H1 (cell line): ENCODE data around the gene PTGES2. TPM values are rescaled to one million over a fixed set of nuclear protein-coding genes. Genes with fewer than 3 reads are reported as not detected.

Source experiments
- CBX5 ChIP-seq: fragments of 300-800, 300-1000 bp; sonication (generic); IDR thresholded peaks from 2 replicates; pipeline ENCODE4 v1.7.1; 2016; ENCODE audit warnings: antibody characterized with exemption, low read length, low read depth
- CHD1 ChIP-seq: IDR thresholded peaks from 2 replicates; pipeline ENCODE4 v1.6.1; 2012; ENCODE audit warnings: low read depth, low read length, improper control_type of control experiment
- GABPA ChIP-seq: IDR thresholded peaks from 2 replicates; pipeline ENCODE4 v1.6.1; 2011; ENCODE audit warnings: mild to moderate bottlenecking, low read length, moderate library complexity, borderline replicate concordance; ENCODE audit not compliant: insufficient read depth
- MAFK ChIP-seq: IDR thresholded peaks from 2 replicates; pipeline ENCODE4 v1.6.1; 2012; ENCODE audit warnings: low read depth, mild to moderate bottlenecking, improper control_type of control experiment, low read length
- PHF8 ChIP-seq: fragments of 200-600 bp; sonication (generic); conservative IDR thresholded peaks from 2 replicates; pipeline ENCODE4 v1.7.1; 2012; ENCODE audit warnings: low read depth, mild to moderate bottlenecking, inconsistent platforms, low read length, moderate library complexity
- POLR2A ChIP-seq, 2 experiments: IDR thresholded peaks; 1 replicate in 1 of 2; 2 replicates in 1 of 2; pipeline ENCODE4 v1.6.1; 2011; ENCODE audit warnings: low read depth in 2 of 2, low read length in 2 of 2, mild to moderate bottlenecking in 2 of 2; ENCODE audit errors: control extremely low read depth in 1 of 2
- RAD21 ChIP-seq, 2 experiments: IDR thresholded peaks in 1 of 2; conservative IDR thresholded peaks in 1 of 2; 2 replicates each; pipeline ENCODE4 v1.6.1; 2011; ENCODE audit warnings: low read depth in 2 of 2, low read length in 2 of 2, improper control_type of control experiment in 1 of 2, inconsistent platforms in 1 of 2, mild to moderate bottlenecking in 1 of 2, moderate library complexity in 1 of 2
- YY1 ChIP-seq: IDR thresholded peaks from 2 replicates; pipeline ENCODE4 v1.6.1; 2011; ENCODE audit warnings: low read depth, mild to moderate bottlenecking, low read length
- polyA plus RNA-seq, 7 experiments: library from polyadenylated mRNA; depleted of rRNA in 3 of 7; stranded (reverse) in 5 of 7; unstranded in 2 of 7; fragments of >200 nt in 5 of 7; fragments of 200-250 nt in 2 of 7; gene quantifications; 1 replicate in 5 of 7; 2 replicates in 1 of 7; 4 replicates in 1 of 7; pipeline versions ENCODE4 v1.2.1 to v1.2.3, GENCODE V29; 2011 to 2013; ENCODE audit warnings: missing spikeins in 2 of 7, mixed read lengths in 2 of 7
- total RNA-seq: library from RNA; stranded (reverse); fragmentation: NEBNext Ultra II Directional; extraction: Animal tissue kit (Norgen Biotek cat#: 25700); gene quantifications from 2 replicates; pipeline ENCODE4 v1.2.1, GENCODE V29; 2021
- TF ChIP-seq, protein P1 (sequence below): fragments of 300-600 bp; sonication (generic); IDR thresholded peaks from 2 replicates; pipeline ENCODE4 v1.7.1; 2012; ENCODE audit warnings: low read length, moderate library complexity, mild to moderate bottlenecking, inconsistent platforms; ENCODE audit not compliant: insufficient replicate concordance
- TF ChIP-seq, protein P2 (sequence below): IDR thresholded peaks from 2 replicates; pipeline ENCODE4 v1.6.1; 2012; ENCODE audit warnings: low read length, inconsistent platforms

PTGES2 gene
- total and polyA plus RNA-seq, 2 of the 8 experiments (the other 6 are each of a cell fraction or from before 2014, with no cell fraction given) = 80.7 to 81.2 TPM

DNA sequence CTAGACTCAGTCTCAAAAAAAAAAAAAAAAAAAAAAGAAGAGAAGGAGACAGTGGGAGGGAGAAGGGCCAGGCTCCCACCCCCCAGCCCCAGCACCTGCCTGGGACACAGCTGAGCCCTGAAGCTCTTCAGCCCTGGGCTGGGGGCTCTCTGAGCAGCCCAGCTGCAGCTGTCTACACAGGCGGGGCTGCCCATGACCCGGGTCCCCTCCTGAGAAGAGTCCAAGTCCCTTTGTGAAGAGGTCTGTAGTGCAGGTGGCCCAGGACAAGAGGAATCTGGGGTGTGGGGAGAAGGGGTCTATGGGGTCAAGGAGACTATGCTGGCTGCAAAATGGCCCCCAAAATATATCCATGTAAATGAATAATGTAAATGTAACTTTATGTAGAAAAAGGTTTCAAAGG, 15.1 kb upstream of the PTGES2 start (continued):
- TF ChIP-seq, protein P1, sequence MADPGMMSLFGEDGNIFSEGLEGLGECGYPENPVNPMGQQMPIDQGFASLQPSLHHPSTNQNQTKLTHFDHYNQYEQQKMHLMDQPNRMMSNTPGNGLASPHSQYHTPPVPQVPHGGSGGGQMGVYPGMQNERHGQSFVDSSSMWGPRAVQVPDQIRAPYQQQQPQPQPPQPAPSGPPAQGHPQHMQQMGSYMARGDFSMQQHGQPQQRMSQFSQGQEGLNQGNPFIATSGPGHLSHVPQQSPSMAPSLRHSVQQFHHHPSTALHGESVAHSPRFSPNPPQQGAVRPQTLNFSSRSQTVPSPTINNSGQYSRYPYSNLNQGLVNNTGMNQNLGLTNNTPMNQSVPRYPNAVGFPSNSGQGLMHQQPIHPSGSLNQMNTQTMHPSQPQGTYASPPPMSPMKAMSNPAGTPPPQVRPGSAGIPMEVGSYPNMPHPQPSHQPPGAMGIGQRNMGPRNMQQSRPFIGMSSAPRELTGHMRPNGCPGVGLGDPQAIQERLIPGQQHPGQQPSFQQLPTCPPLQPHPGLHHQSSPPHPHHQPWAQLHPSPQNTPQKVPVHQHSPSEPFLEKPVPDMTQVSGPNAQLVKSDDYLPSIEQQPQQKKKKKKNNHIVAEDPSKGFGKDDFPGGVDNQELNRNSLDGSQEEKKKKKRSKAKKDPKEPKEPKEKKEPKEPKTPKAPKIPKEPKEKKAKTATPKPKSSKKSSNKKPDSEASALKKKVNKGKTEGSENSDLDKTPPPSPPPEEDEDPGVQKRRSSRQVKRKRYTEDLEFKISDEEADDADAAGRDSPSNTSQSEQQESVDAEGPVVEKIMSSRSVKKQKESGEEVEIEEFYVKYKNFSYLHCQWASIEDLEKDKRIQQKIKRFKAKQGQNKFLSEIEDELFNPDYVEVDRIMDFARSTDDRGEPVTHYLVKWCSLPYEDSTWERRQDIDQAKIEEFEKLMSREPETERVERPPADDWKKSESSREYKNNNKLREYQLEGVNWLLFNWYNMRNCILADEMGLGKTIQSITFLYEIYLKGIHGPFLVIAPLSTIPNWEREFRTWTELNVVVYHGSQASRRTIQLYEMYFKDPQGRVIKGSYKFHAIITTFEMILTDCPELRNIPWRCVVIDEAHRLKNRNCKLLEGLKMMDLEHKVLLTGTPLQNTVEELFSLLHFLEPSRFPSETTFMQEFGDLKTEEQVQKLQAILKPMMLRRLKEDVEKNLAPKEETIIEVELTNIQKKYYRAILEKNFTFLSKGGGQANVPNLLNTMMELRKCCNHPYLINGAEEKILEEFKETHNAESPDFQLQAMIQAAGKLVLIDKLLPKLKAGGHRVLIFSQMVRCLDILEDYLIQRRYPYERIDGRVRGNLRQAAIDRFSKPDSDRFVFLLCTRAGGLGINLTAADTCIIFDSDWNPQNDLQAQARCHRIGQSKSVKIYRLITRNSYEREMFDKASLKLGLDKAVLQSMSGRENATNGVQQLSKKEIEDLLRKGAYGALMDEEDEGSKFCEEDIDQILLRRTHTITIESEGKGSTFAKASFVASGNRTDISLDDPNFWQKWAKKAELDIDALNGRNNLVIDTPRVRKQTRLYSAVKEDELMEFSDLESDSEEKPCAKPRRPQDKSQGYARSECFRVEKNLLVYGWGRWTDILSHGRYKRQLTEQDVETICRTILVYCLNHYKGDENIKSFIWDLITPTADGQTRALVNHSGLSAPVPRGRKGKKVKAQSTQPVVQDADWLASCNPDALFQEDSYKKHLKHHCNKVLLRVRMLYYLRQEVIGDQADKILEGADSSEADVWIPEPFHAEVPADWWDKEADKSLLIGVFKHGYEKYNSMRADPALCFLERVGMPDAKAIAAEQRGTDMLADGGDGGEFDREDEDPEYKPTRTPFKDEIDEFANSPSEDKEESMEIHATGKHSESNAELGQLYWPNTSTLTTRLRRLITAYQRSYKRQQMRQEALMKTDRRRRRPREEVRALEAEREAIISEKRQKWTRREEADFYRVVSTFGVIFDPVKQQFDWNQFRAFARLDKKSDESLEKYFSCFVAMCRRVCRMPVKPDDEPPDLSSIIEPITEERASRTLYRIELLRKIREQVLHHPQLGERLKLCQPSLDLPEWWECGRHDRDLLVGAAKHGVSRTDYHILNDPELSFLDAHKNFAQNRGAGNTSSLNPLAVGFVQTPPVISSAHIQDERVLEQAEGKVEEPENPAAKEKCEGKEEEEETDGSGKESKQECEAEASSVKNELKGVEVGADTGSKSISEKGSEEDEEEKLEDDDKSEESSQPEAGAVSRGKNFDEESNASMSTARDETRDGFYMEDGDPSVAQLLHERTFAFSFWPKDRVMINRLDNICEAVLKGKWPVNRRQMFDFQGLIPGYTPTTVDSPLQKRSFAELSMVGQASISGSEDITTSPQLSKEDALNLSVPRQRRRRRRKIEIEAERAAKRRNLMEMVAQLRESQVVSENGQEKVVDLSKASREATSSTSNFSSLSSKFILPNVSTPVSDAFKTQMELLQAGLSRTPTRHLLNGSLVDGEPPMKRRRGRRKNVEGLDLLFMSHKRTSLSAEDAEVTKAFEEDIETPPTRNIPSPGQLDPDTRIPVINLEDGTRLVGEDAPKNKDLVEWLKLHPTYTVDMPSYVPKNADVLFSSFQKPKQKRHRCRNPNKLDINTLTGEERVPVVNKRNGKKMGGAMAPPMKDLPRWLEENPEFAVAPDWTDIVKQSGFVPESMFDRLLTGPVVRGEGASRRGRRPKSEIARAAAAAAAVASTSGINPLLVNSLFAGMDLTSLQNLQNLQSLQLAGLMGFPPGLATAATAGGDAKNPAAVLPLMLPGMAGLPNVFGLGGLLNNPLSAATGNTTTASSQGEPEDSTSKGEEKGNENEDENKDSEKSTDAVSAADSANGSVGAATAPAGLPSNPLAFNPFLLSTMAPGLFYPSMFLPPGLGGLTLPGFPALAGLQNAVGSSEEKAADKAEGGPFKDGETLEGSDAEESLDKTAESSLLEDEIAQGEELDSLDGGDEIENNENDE = no peak
- no peak for TF ChIP-seq PHF8
- TF ChIP-seq MAFK = no peak
- no peak for TF ChIP-seq RAD21 (IDR thresholded peaks at IDR 0.05 in 1 of 2, conservative IDR thresholded peaks at IDR 0.05 in 1 of 2; ENCODE audit: low read depth in 2 of 2, low read length in 2 of 2)
- no peak for TF ChIP-seq CHD1
- TF ChIP-seq GABPA = no peak
- TF ChIP-seq POLR2A (IDR thresholded peaks at IDR 0.05; ENCODE audit: control extremely low read depth in 1 of 2, low read depth in 2 of 2, low read length in 2 of 2) = no peak
- TF ChIP-seq YY1 = no peak
- TF ChIP-seq, protein P2, sequence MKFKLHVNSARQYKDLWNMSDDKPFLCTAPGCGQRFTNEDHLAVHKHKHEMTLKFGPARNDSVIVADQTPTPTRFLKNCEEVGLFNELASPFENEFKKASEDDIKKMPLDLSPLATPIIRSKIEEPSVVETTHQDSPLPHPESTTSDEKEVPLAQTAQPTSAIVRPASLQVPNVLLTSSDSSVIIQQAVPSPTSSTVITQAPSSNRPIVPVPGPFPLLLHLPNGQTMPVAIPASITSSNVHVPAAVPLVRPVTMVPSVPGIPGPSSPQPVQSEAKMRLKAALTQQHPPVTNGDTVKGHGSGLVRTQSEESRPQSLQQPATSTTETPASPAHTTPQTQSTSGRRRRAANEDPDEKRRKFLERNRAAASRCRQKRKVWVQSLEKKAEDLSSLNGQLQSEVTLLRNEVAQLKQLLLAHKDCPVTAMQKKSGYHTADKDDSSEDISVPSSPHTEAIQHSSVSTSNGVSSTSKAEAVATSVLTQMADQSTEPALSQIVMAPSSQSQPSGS = no peak
- TF ChIP-seq CBX5 = no peak
